Mesendoderm (in vitro differentiated cells): ENCODE results near the gene COL9A2.

Experiments used
- DNase-seq: peaks from one replicate; pipeline ENCODE4 v3.0.0; 2013
- H2AK5ac ChIP-seq: 2 replicates; pipeline ENCODE4 v1.6.1; 2013; ENCODE audit warnings: low read length, inconsistent platforms
- H2BK120ac ChIP-seq: 2 replicates; pipeline ENCODE4 v1.6.1; 2013; ENCODE audit warnings: low read depth, mild to moderate bottlenecking, low read length, moderate library complexity, mixed read lengths
- H2BK15ac ChIP-seq: replicated peaks from 2 replicates; pipeline ENCODE4 v1.6.1; 2013; ENCODE audit warnings: low read depth, mild to moderate bottlenecking, moderate library complexity
- H2BK5ac ChIP-seq: 2 replicates; pipeline ENCODE4 v1.6.1; 2013; ENCODE audit warnings: low read length, inconsistent platforms
- H3K18ac ChIP-seq: 2 replicates; pipeline ENCODE4 v1.6.1; 2013; ENCODE audit warnings: mild to moderate bottlenecking, low read length, mixed read lengths
- H3K23ac ChIP-seq: one replicate; pipeline ENCODE4 v1.6.1; 2013; ENCODE audit warnings: low read length
- H3K27ac ChIP-seq: 2 replicates; pipeline ENCODE4 v1.5.1; 2013; ENCODE audit warnings: low read depth, mild to moderate bottlenecking, inconsistent platforms, low read length, moderate library complexity
- H3K27me3 ChIP-seq: 2 replicates; pipeline ENCODE4 v1.6.1; 2013; ENCODE audit warnings: low read length, control low read depth, mild to moderate bottlenecking, inconsistent platforms; ENCODE audit not compliant: insufficient read depth, poor library complexity
- H3K36me3 ChIP-seq: 2 replicates; pipeline ENCODE4 v1.6.1; 2013; ENCODE audit warnings: low read length, inconsistent platforms; ENCODE audit not compliant: control insufficient read depth, insufficient read depth
- H3K4ac ChIP-seq: one replicate; pipeline ENCODE4 v1.6.1; 2013; ENCODE audit warnings: low read depth, mild to moderate bottlenecking, low read length, moderate library complexity
- H3K4me1 ChIP-seq: 2 replicates; pipeline ENCODE4 v1.6.1; 2013; ENCODE audit warnings: low read depth, low read length, inconsistent platforms; ENCODE audit not compliant: control insufficient read depth
- H3K4me2 ChIP-seq: 2 replicates; pipeline ENCODE4 v1.6.1; 2013; ENCODE audit warnings: low read length
- H3K4me3 ChIP-seq: 2 replicates; pipeline ENCODE4 v1.5.1; 2013; ENCODE audit warnings: mild to moderate bottlenecking, low read length
- H3K56ac ChIP-seq: one replicate; pipeline ENCODE4 v1.6.1; 2013; ENCODE audit warnings: low read length
- H3K79me1 ChIP-seq: 2 replicates; pipeline ENCODE4 v1.6.1; 2013; ENCODE audit warnings: low read length, inconsistent platforms
- H3K79me2 ChIP-seq: 2 replicates; pipeline ENCODE4 v1.6.1; 2013; ENCODE audit warnings: mild to moderate bottlenecking, low read length; ENCODE audit not compliant: control insufficient read depth, insufficient read depth
- H3K9ac ChIP-seq: 2 replicates; pipeline ENCODE4 v1.6.1; 2013; ENCODE audit warnings: low read length, inconsistent platforms
- H4K5ac ChIP-seq: one replicate; pipeline ENCODE4 v1.6.1; 2013; ENCODE audit warnings: low read length
- H4K8ac ChIP-seq: one replicate; pipeline ENCODE4 v1.6.1; 2013; ENCODE audit warnings: low read depth, mild to moderate bottlenecking, control low read depth, low read length, moderate library complexity
- WGBS: extraction: QIAGEN DNeasy Blood & Tissue Kit; methylation state at CpG from one replicate; pipeline ENCODE4 v1.1.7; 2013; ENCODE audit warnings: low lambda C conversion rate, missing lambda C conversion rate; ENCODE audit not compliant: insufficient coverage; ENCODE audit errors: extremely low coverage; 5-methylcytosine and 5-hydroxymethylcytosine counted together

The COL9A2 gene

DNA sequence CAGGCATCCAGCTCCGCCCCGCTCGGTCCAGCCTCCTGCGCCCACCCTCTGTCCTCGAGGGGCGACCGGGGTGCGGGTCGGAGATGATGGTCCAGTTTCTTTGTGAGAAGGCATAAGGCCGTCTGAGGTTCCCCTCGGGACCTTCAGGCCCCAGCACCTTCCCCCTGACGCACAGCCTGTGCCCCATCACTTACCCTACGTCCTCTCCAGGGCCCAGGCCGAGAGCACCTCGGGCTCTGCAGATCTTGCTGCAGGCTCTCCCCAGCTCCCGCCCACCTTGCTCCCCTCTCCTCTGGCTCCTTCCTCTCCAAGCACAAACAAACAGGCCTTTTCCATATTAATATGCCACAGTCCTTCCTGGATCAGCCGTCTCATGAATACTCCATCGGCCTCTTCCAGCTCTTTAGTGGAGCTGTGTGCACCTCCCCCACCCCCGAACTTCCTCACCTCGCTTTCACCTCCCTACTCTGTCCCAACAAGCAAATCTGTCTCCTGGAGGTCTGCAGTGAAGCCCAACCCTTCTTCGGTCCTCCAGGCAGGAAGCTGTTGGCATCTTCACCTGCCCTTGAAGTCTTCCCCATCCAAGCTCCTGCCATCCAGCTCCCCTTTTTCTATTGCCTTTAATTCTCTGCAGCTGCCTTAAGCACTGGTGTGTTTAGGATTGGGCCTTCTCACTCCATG is 448 bp upstream of the COL9A2 start:
- WGBS, result no CpG with 5 or more reads among the region's 21 CpGs

DNA sequence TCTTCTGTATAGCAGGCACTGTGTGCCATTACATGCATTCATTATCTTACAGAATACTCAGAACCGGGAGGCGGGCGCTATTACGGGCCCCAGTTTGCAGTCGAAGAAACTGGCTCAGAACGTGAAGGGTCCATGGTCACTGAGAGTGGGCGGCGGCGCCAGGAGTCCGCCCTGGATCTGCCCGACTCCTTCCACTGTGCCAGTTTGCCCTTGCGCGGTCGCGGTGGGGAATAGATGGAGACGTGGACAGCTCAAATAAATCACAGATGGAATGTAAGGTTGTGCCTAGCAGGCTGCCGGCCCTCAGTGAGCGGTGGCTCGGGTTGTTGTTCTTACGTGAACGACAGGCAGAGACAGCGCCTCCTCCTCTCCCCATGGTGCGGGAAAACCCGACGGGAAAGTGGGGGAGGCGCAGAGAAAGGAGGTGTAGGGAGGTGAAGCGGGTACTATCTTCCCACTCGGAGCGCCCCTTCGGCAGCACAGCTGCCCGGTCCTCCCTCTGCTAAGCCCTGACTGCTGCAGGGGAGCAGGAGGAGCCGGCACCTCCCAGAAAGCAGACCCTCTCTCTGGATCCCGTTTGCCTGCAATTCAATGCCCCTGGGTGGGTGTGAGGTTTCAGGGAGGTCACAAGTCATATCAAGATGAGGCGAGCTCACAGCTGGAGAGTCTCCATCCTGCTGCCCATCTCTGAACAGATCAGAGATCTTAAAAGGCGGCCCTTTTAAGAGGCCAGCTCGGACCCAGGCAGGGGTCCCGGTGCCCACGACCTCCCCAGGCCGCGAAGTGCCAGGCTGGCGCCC is 1.1 kb downstream of the COL9A2 start:
- Histone ChIP-seq H3K27ac (peak overlapping the region; percentile 6), H3K27me3 (no peaks in the 10 kb centered on the region), H3K36me3 (no peaks in the 10 kb centered on the region), H3K4ac (peak overlapping the region; percentile 42), H3K23ac (no peak overlapping the region), H2BK15ac (no peak overlapping the region), H3K18ac (peak overlapping the region; percentile 89), H3K56ac (peak overlapping the region; percentile 93), H2BK5ac (peak overlapping the region; percentile 33), H3K4me1 (peaks cover 6% of the 10 kb centered on the region), H3K79me1 (peaks cover 2% of the 10 kb centered on the region), H3K4me3 (peak overlapping the region; percentile 59), H3K79me2 (no peaks in the 10 kb centered on the region), H4K5ac (no peak overlapping the region), H2AK5ac (no peak overlapping the region), H3K9ac (peak overlapping the region; percentile 81), H3K4me2 (peak overlapping the region; percentile 89), H4K8ac (no peak overlapping the region), H2BK120ac (no peak overlapping the region)
- peak; percentile 89 for DNase-seq
- no CpG with 5 or more reads among the region's 41 CpGs for WGBS

More for the DNA sequence above, 448 bp upstream of the COL9A2 start:
- Histone ChIP-seq H3K4me1 (peaks cover 6% of the 10 kb centered on the region), H3K36me3 (no peaks in the 10 kb centered on the region), H3K79me1 (peaks cover 2% of the 10 kb centered on the region), H2BK5ac (no peak overlapping the region), H3K9ac (peak overlapping the region; percentile 23), H3K4me2 (peak overlapping the region; percentile 6), H3K4ac (no peak overlapping the region), H3K4me3 (no peak overlapping the region), H2BK120ac (no peak overlapping the region), H3K56ac (peak overlapping the region; percentile 40), H3K27me3 (no peaks in the 10 kb centered on the region), H3K27ac (no peak overlapping the region), H3K18ac (peak overlapping the region; percentile 31), H4K8ac (no peak overlapping the region), H4K5ac (no peak overlapping the region), H3K79me2 (no peaks in the 10 kb centered on the region), H3K23ac (no peak overlapping the region), H2BK15ac (no peak overlapping the region), H2AK5ac (no peak overlapping the region)
- DNase-seq, result peak; percentile 76

DNA sequence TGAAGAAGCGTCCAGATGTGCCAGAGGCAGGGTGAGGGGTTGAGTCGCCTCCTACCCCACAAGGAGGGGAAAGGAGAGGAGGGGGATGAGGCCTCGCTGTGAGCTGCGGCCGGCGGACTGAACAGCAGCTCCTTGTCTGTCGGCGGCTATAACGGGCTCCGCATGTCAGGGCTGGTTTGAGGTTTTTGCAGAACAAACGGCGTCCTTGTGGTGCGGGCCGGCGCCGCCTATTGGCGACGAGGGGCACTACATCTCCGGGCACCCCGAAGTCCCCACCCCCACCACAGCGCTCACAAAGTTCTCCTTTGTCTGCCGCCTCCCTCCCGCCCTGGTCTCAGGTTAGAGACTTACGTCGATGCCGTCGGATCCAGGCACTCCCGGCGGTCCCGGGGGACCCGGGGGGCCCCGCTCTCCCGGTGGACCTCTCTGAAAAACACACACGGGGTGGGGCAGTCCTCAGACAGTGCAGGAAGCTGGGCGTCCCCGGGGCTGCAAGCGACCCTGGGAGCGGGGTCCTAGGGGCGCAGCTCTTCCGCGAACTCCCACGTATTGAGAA is 1.8 kb downstream of the COL9A2 start:
- H2BK15ac ChIP-seq, result no peak overlapping the region
- H2BK120ac ChIP-seq, result no peak overlapping the region
- H3K9ac ChIP-seq, result peak overlapping the region; percentile 81
- peaks cover 2% of the 10 kb centered on the region for H3K79me1 ChIP-seq
- H3K18ac ChIP-seq, result peak overlapping the region; percentile 89
- H3K79me2 ChIP-seq, result no peaks in the 10 kb centered on the region
- no peak overlapping the region for H3K23ac ChIP-seq
- H3K27ac ChIP-seq, result peak overlapping the region; percentile 62
- peaks cover under 1% of the 10 kb centered on the region for H3K36me3 ChIP-seq
- peak overlapping the region; percentile 93 for H3K56ac ChIP-seq
- no peak overlapping the region for H4K8ac ChIP-seq
- no peak overlapping the region for H2BK5ac ChIP-seq
- H3K4ac ChIP-seq, result peak overlapping the region; percentile 42
- no peak overlapping the region for H2AK5ac ChIP-seq
- H3K4me3 ChIP-seq, result peak overlapping the region; percentile 59
- DNase-seq, result peak; percentile 95
- H3K4me2 ChIP-seq, result peak overlapping the region; percentile 89
- H3K27me3 ChIP-seq, result no peaks in the 10 kb centered on the region
- no peak overlapping the region for H4K5ac ChIP-seq
- peaks cover 6% of the 10 kb centered on the region for H3K4me1 ChIP-seq
- no CpG with 5 or more reads among the region's 42 CpGs for WGBS

DNA sequence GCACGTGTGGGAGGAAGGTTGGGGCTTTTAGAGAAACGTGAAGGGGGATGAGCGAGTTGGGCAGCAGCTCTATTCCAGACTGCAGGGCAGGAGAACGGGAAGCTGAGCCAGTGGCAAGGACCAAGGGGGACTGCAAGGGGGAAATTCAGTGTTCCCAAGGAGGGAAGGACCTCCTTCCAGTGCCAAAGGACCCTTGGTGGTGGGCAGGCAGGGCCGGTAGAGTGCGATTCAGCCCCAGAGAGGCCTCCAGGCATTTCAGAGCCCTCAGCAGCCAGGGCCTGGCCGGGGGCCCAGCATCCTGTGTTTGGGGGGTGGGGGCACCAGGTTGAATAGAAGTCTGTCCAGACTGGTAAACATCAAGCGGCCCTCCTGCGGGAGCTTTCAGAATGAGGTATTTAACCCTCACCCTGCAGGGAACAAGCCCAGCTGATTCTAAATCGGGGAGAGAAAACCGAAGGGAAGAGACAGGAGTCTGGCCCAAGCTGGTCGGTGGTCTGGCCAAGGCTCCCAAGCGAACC is 2.3 kb downstream of the COL9A2 start:
- Histone ChIP-seq H2BK15ac (no peak overlapping the region), H3K56ac (peak overlapping the region; percentile 89), H3K79me2 (no peaks in the 10 kb centered on the region), H3K4me2 (peak overlapping the region; percentile 49), H3K18ac (peak overlapping the region; percentile 45), H2AK5ac (no peak overlapping the region), H2BK5ac (no peak overlapping the region), H2BK120ac (no peak overlapping the region), H3K27me3 (no peaks in the 10 kb centered on the region), H3K4me1 (peaks cover 6% of the 10 kb centered on the region), H4K5ac (no peak overlapping the region), H3K4me3 (peak overlapping the region; percentile 20), H3K27ac (peak overlapping the region; percentile 62), H3K4ac (no peak overlapping the region), H4K8ac (no peak overlapping the region), H3K23ac (no peak overlapping the region), H3K36me3 (peaks cover 2% of the 10 kb centered on the region), H3K79me1 (peaks cover 2% of the 10 kb centered on the region), H3K9ac (peak overlapping the region; percentile 76)
- no CpG with 5 or more reads among the region's 13 CpGs for WGBS
- no peak for DNase-seq

- DNase-seq, result no peak
- H4K5ac ChIP-seq, result no peak overlapping the region
- H3K9ac ChIP-seq, result peak overlapping the region; percentile 46
- H3K4me3 ChIP-seq, result no peak overlapping the region
- H4K8ac ChIP-seq, result no peak overlapping the region
- H3K4ac ChIP-seq, result no peak overlapping the region
- H3K36me3 ChIP-seq, result peaks cover 4% of the 10 kb centered on the region
- no peak overlapping the region for H2BK5ac ChIP-seq
- peak overlapping the region; percentile 89 for H3K56ac ChIP-seq
- H3K23ac ChIP-seq, result no peak overlapping the region
- no peak overlapping the region for H3K4me2 ChIP-seq
- no peaks in the 10 kb centered on the region for H3K27me3 ChIP-seq
- H3K79me2 ChIP-seq, result no peaks in the 10 kb centered on the region
- H3K18ac ChIP-seq, result no peak overlapping the region
- H2BK120ac ChIP-seq, result no peak overlapping the region
- no CpG with 5 or more reads among the region's 9 CpGs for WGBS
- no peak overlapping the region for H3K27ac ChIP-seq
- peaks cover 6% of the 10 kb centered on the region for H3K4me1 ChIP-seq
- no peak overlapping the region for H2BK15ac ChIP-seq
- no peak overlapping the region for H2AK5ac ChIP-seq
- peaks cover 2% of the 10 kb centered on the region for H3K79me1 ChIP-seq
These were observed 2.9 kb downstream of the COL9A2 start for GRCh38 chr1:40313958-40314720.
